Measurements from ENCODE around the gene METTL21A. TPM values are rescaled to one million over a fixed set of nuclear protein-coding genes. Genes with fewer than 3 reads are reported as not detected.

The METTL21A gene
- total RNA-seq, 1 experiment from 2014 or later, result 76.3 TPM

- no peak for DNase-seq
- Histone ChIP-seq H3K27me3 (ENCODE audit: low read length) (no peaks in the 10 kb centered on the region), H4K20me1 (ENCODE audit: insufficient read depth, low read depth, low read length) (no peaks in the 10 kb centered on the region), H3K4me1 (ENCODE audit: low read length) (no peaks in the 10 kb centered on the region; the same call in 1 of the 2 replicates), H3K9me2 (replicated peaks; ENCODE audit: insufficient read depth, low read length) (no peaks in the 10 kb centered on the region), H3K9ac (ENCODE audit: low read length) (no peak overlapping the region), H2AFZ (ENCODE audit: low read length) (no peak overlapping the region), H3K27ac (ENCODE audit: low read length) (no peak overlapping the region), H3K36me3 (ENCODE audit: insufficient read depth, low read length) (peaks cover 61% of the 10 kb centered on the region), H3K4me3 (ENCODE audit: low read length) (no peak overlapping the region), H3K4me2 (ENCODE audit: low read depth, low read length, poor library complexity, severe bottlenecking) (no peak overlapping the region), H3K9me3 (ENCODE audit: low read length) (no peaks in the 10 kb centered on the region), H3K79me2 (ENCODE audit: low read length) (peaks cover 63% of the 10 kb centered on the region)
Measured at GRCh38 chr2:207571370-207571769, 53.8 kb downstream of the METTL21A start.

- no peaks in the 10 kb centered on the region; the same call in 1 of the 2 replicates for H3K4me1 ChIP-seq (ENCODE audit: low read length)
- H3K36me3 ChIP-seq (ENCODE audit: insufficient read depth, low read length), result peaks cover 48% of the 10 kb centered on the region
- no peak overlapping the region for H2AFZ ChIP-seq (ENCODE audit: low read length)
- H3K27ac ChIP-seq (ENCODE audit: low read length), result no peak overlapping the region
- no peaks in the 10 kb centered on the region for H4K20me1 ChIP-seq (ENCODE audit: insufficient read depth, low read depth, low read length)
- H3K9me3 ChIP-seq (ENCODE audit: low read length), result no peaks in the 10 kb centered on the region
- no peaks in the 10 kb centered on the region for H3K9me2 ChIP-seq (replicated peaks; ENCODE audit: insufficient read depth, low read length)
- H3K4me2 ChIP-seq (ENCODE audit: low read depth, low read length, poor library complexity, severe bottlenecking), result no peak overlapping the region
- H3K9ac ChIP-seq (ENCODE audit: low read length), result no peak overlapping the region
- DNase-seq, result no peak
- H3K4me3 ChIP-seq (ENCODE audit: low read length), result no peak overlapping the region
- peaks cover 55% of the 10 kb centered on the region for H3K79me2 ChIP-seq (ENCODE audit: low read length)
- H3K27me3 ChIP-seq (ENCODE audit: low read length), result no peaks in the 10 kb centered on the region
Measured at GRCh38 chr2:207567671-207568070, 57.5 kb downstream of the METTL21A start.

GRCh38 chr2:207565736-207566500 lies 59.3 kb downstream of the METTL21A start:
- H3K9me3 ChIP-seq (ENCODE audit: low read length), result no peaks in the 10 kb centered on the region
- no peak overlapping the region for H2AFZ ChIP-seq (ENCODE audit: low read length)
- H3K27ac ChIP-seq (ENCODE audit: low read length), result no peak overlapping the region
- no peak overlapping the region for H3K4me3 ChIP-seq (ENCODE audit: low read length)
- H3K79me2 ChIP-seq (ENCODE audit: low read length), result peaks cover 58% of the 10 kb centered on the region
- H4K20me1 ChIP-seq (ENCODE audit: insufficient read depth, low read depth, low read length), result no peaks in the 10 kb centered on the region
- peaks cover 51% of the 10 kb centered on the region for H3K36me3 ChIP-seq (ENCODE audit: insufficient read depth, low read length)
- DNase-seq, result no peak
- no peaks in the 10 kb centered on the region for H3K9me2 ChIP-seq (replicated peaks; ENCODE audit: insufficient read depth, low read length)
- no peak overlapping the region for H3K9ac ChIP-seq (ENCODE audit: low read length)
- no peaks in the 10 kb centered on the region for H3K27me3 ChIP-seq (ENCODE audit: low read length)
- H3K4me2 ChIP-seq (ENCODE audit: low read depth, low read length, poor library complexity, severe bottlenecking), result no peak overlapping the region
- no peaks in the 10 kb centered on the region; the same call in 1 of the 2 replicates for H3K4me1 ChIP-seq (ENCODE audit: low read length)

Small RNAs within 50 kb of the gene (small RNA-seq; reads per million reads assigned to genes)
- gene RPS29P9, result not detected

Other genes with a start within 250 kb of the METTL21A start
- 44.7 and 74.6 TPM in 2 replicates for gene CREB1, start 95.4 kb downstream of the METTL21A start, total RNA-seq (2014; rRNA removed; shearing (Covaris generic); ENCODE audit: low replicate concordance)
- 12.6 and 30.5 TPM in 2 replicates for gene CCNYL1, start 86.2 kb upstream of the METTL21A start, total RNA-seq (2014; rRNA removed; shearing (Covaris generic); ENCODE audit: low replicate concordance)
- 4.0 and 4.8 TPM in 2 replicates for gene FZD5, start 144.5 kb upstream of the METTL21A start, total RNA-seq (2014; rRNA removed; shearing (Covaris generic); ENCODE audit: low replicate concordance)